Measurements from ENCODE around the gene BCOR. TPM values are rescaled to one million over a fixed set of nuclear protein-coding genes. Genes with fewer than 3 reads are reported as not detected.
A peak's percentile ranks its signal among the peaks of the same experiment; 100 is the strongest.

Gene BCOR
- total RNA-seq, 2 experiments from 2014 or later: 43.9 to 58.0 TPM

DNA sequence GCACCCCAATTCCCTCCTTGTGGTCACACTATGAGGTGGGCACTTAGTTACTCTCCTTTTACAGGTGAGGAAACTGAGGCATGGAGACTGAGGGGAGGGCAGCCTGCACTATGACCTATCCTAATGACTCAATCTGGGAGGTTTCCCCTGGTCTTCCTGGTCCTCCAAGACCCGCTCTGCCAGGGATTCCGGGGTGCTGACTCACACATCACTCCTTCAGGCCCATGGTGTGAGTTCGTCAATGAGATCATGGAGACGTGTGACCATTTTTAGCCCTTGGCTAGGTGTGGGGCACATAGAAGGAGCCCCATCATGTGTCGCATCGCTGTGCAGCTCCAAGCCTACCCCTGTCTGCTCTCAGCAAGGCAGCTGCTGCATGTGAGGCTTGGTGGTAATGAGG is 32.4 kb upstream of the BCOR start:
- Mint-ChIP-seq H3K36me3 (peaks cover 2% of the 10 kb centered on the region), H3K9me3 (ENCODE audit: low read depth) (no peaks in the 10 kb centered on the region), H3K4me3 (no peak overlapping the region), H3K27me3 (no peaks in the 10 kb centered on the region), H3K27ac (no peak overlapping the region), H3K4me1 (peaks cover 8% of the 10 kb centered on the region)
- no peak for ATAC-seq
- DNase-seq: no peak
- CTCF ChIA-PET: interaction anchor here (0.6 kb wide), 1 partner anchor 79 kb away, joined by 3 read pairs; no protein-coding TSS in a partner anchor

DNA sequence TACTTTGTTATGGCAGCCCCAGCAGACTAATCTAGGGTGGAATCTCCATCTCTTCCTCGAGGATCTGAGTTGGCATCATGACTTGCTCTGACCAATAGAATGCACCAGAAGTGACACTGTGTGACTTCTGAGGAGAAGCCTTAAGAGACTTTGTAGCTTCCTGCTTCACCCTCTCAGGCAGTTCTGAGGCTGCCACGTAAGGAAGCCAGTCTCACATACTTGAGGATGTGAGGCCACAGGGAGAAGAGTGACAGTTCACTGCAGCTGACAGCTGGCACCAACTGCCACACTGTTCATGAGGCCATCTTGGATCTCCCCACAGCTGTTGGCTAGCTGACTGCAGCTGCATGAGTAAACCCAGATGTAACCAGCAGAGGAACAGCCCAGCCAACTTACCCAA is 29.3 kb upstream of the BCOR start:
- CTCF ChIA-PET: no interaction called here
- peak; percentile 69 for DNase-seq
- Mint-ChIP-seq H3K4me3 (no peak overlapping the region), H3K36me3 (peaks cover 2% of the 10 kb centered on the region), H3K9me3 (ENCODE audit: low read depth) (no peaks in the 10 kb centered on the region), H3K27me3 (no peaks in the 10 kb centered on the region), H3K27ac (peak overlapping the region; percentile 79), H3K4me1 (peaks cover 8% of the 10 kb centered on the region)
- peak; percentile 89 for ATAC-seq

DNA sequence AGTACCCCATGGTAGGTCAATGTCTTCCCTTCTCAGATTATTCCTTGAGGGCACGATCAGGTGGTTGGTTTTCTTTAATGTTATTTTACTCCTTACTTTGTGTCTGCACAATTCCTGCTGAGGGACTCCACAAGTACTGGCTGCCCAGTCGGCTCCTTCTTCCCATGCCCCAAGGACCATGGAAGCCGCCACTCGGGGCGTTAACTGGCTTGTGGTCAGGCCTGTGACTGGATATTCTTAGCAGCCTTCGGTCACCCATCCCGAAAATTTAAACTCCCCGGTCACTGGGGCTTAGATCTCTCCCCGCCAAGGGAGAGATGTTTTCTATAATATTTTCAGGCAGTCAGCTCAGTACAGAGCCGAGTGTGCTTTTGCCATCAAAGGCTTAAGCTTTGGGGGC is 24.7 kb upstream of the BCOR start:
- Mint-ChIP-seq H3K4me3 (no peak overlapping the region), H3K36me3 (no peaks in the 10 kb centered on the region), H3K27me3 (no peaks in the 10 kb centered on the region), H3K4me1 (peaks cover 15% of the 10 kb centered on the region), H3K9me3 (ENCODE audit: low read depth) (no peaks in the 10 kb centered on the region), H3K27ac (no peak overlapping the region)
- DNase-seq (no peak), ATAC-seq (no peak)
- CTCF ChIA-PET: no interaction called here

DNA sequence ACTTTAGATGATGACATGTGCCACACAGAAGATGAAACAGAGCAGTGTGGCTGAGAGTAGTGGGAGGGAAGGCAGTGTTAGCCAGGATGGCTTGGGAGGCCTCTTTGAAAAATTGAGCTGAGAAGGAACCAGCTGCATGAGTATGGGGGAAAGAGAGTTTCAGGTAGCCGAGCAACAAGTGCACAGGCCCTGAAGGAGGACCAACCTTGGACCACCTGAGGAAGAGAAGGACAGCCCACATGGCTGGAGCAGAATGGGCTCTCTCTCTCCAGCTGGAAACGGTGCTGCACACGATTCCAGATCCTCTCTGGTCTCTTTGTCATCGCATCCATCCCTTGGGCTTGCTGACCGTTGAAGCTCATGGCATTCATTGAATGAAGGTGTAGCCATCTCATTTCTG is 23.9 kb upstream of the BCOR start:
- Mint-ChIP-seq H3K9me3 (ENCODE audit: low read depth) (no peaks in the 10 kb centered on the region), H3K27me3 (no peaks in the 10 kb centered on the region), H3K4me1 (peaks cover 7% of the 10 kb centered on the region), H3K4me3 (no peak overlapping the region), H3K36me3 (no peaks in the 10 kb centered on the region), H3K27ac (no peak overlapping the region)
- DNase-seq: no peak
- no peak for ATAC-seq
- CTCF ChIA-PET: no interaction called here

DNA sequence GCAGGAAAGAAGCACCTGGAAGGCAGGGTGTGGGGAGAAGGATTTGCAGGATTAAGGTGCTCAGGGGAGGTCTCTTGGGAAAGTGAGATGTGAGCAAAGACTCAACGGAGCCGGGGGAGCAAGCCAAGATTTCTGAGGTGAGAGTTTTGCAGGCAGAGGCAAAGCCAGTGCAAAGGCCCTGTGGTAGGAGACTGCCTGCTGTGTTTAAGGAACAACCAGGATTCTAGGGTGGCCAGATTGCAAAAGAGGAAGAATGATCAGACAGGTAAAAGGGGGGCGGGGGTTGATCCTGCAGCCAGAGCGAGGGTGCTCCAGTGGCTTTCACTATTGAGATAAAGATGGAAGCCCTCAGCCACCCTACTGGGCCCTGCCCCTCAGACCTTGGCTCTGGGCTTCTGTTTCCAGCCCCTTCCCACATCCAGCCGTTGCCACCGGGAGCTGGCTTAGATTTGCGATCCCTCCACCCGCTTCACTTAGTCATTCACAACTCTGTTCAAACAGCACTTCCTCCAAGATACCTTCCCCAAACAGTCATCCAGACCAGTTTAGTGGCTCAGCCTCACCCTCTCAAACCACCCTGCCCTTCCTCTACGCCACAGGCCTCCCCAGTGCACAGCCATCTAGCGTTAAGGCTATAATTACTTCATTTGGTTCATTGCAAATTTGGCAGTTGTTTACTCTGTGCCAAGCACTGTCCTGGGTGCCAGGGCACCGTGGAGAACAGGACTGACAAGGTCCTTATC is 23.3 kb upstream of the BCOR start:
- no peak for ATAC-seq
- Mint-ChIP-seq H3K9me3 (ENCODE audit: low read depth) (no peaks in the 10 kb centered on the region), H3K4me1 (peaks cover 6% of the 10 kb centered on the region), H3K4me3 (no peak overlapping the region), H3K27me3 (no peaks in the 10 kb centered on the region), H3K36me3 (no peaks in the 10 kb centered on the region), H3K27ac (no peak overlapping the region)
- CTCF ChIA-PET: no interaction called here
- DNase-seq: peak; percentile 42

DNA sequence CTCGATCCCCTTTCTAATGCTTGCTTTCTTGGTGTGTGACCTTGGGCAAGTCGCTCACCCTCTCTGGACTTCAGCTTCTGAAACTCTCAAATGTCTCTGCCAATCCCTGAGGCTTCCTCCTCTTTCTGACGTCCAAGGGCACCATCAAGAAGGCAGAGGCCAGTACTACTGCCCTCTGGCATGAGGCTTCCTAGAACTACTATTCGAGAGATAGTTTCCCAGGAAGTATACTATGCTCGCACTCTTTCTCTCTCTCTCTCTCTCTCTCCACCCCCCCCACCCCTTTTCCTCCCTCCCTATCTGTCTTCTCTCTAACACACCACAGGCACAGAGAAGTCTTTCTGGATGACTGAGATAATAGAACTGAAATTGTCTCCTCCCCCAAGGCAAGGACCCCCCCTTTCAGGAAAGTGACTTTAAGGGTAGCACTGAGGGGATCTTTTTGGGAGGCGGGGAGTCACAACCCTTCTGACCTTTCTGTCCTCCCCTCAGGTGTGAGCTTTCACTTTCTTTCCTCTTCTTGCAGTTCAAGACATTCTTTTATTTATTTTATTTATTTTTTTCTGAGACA is 20.0 kb upstream of the BCOR start:
- no peaks in the 10 kb centered on the region for H3K9me3 Mint-ChIP-seq (ENCODE audit: low read depth)
- no peaks in the 10 kb centered on the region for H3K36me3 Mint-ChIP-seq
- H3K27ac Mint-ChIP-seq: no peak overlapping the region
- ATAC-seq (no peak), DNase-seq (no peak)
- H3K4me3 Mint-ChIP-seq: no peak overlapping the region
- H3K27me3 Mint-ChIP-seq: no peaks in the 10 kb centered on the region
- H3K4me1 Mint-ChIP-seq: peaks cover 6% of the 10 kb centered on the region
- CTCF ChIA-PET: no interaction called here

DNA sequence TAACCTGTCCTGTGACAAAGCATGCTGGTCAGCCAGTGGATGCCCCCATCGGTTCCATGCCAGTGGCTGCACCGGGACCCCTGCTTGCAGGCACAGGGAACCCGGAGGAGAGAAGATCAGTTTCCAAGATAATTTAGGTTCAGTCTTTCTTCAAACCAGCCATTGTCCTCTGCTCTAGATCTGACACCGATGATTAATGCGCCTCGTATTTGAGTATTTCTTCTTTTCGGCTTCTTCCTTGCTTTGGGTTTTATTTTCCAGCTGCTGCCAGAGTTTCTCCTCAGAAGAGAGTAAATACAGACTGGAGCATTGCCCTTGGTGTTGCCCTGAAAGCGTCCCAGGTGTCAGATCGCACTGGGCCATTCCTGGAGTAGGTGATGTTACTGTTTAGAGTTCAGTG is 19.2 kb upstream of the BCOR start:
- H3K9me3 Mint-ChIP-seq (ENCODE audit: low read depth): no peaks in the 10 kb centered on the region
- ATAC-seq: no peak
- CTCF ChIA-PET: interaction anchor here (1.1 kb wide), 1 partner anchor 14 kb away, joined by 3 read pairs; no protein-coding TSS in a partner anchor
- H3K27ac Mint-ChIP-seq: no peak overlapping the region
- H3K4me3 Mint-ChIP-seq: no peak overlapping the region
- no peak for DNase-seq
- H3K36me3 Mint-ChIP-seq: no peaks in the 10 kb centered on the region
- no peaks in the 10 kb centered on the region for H3K27me3 Mint-ChIP-seq
- peaks cover 6% of the 10 kb centered on the region for H3K4me1 Mint-ChIP-seq

DNA sequence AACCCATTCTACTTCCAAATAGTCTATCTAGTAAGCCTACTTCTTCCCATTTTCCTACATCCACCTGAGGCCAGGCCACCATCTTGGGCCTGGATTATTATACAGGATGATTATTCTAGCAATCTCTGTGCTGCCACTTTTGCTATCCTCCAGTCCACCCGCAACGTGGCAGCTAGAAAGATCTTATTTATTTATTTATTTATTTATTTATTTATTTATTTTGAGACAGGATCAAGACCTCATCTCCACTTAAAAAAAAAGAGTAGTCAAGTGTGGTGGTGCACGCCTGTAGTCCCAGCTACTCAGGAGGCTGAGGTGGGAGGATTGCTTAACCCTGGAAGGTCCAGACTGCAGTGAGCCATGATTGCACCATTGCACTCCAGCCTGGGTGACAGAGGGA is 15.2 kb upstream of the BCOR start:
- DNase-seq: no peak
- ATAC-seq: no peak
- CTCF ChIA-PET: no interaction called here

DNA sequence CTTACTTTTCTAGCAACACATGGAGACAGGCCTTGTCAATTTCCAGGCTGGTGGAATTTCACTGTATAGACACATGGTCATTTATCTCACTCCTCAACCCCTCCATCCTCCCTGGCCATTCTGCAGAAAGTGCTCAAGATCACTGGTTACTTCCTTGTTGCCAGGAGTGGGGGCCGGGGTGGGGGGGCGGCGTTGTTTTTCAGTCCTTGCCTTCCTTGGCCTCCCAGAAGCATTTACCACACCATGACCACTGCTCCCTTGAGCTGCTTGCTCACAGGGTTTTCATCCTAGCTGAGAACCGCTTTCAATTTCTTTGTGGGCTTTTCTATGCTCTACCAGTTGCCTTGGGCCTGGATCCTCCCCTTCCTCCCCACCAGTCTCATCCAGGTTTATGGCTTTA is 14.1 kb upstream of the BCOR start:
- CTCF ChIA-PET: no interaction called here
- DNase-seq: no peak
- H3K36me3 Mint-ChIP-seq: no peaks in the 10 kb centered on the region

More for the DNA sequence above, 15.2 kb upstream of the BCOR start:
- no peaks in the 10 kb centered on the region for H3K27me3 Mint-ChIP-seq
- H3K27ac Mint-ChIP-seq: no peak overlapping the region
- no peaks in the 10 kb centered on the region for H3K36me3 Mint-ChIP-seq
- H3K4me1 Mint-ChIP-seq: peaks cover 2% of the 10 kb centered on the region
- H3K9me3 Mint-ChIP-seq (ENCODE audit: low read depth): no peaks in the 10 kb centered on the region
- H3K4me3 Mint-ChIP-seq: no peak overlapping the region

DNA sequence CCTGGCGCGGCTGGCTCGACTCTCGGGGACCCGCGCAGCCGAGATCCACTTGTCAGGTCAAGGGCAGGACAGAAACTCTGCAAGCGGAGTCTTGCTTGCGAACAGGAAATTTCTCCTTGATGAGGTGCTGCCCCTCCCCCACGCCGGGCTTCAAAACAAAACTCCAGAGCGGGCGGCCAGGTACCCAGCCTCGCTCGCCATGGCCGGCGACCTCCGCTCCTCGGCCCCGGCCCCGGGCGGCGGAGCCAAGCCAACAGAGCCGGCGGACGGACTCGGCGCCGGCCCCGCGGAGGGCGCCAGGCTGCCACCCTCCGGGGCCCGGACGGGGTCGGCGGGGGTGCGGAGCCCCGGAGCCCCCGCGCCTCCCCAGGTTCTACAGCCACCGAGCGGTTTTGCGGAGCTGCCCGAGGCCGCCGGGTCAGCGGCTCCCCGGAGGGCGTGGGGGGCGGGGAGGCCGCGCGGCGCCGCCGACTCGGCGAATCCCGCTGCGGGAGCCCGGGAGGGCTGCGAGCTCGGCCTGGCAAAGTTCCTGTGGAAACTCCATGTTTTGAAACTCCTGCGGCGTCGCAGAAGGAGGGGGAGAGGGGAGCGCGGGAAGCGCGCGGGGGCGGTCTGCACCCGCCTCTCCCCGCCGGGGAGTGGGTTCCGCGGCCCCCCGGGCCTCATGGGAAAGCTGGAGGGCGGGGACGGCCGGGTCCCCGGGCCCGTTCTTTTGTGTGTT is 11.7 kb upstream of the BCOR start:
- Mint-ChIP-seq H3K9me3 (ENCODE audit: low read depth) (no peaks in the 10 kb centered on the region), H3K4me3 (peak overlapping the region; percentile 43), H3K36me3 (no peaks in the 10 kb centered on the region), H3K27ac (no peak overlapping the region), H3K27me3 (no peaks in the 10 kb centered on the region), H3K4me1 (peaks cover 11% of the 10 kb centered on the region)
- ATAC-seq (peak; percentile 3), DNase-seq (no peak)
- CTCF ChIA-PET: interaction anchor here (1.3 kb wide), 1 partner anchor 40 kb away, joined by 3 read pairs; no protein-coding TSS in a partner anchor

More for the DNA sequence above, 14.1 kb upstream of the BCOR start:
- no peak for ATAC-seq
- H3K27ac Mint-ChIP-seq: no peak overlapping the region
- H3K9me3 Mint-ChIP-seq (ENCODE audit: low read depth): no peaks in the 10 kb centered on the region
- no peaks in the 10 kb centered on the region for H3K27me3 Mint-ChIP-seq
- peaks cover 7% of the 10 kb centered on the region for H3K4me1 Mint-ChIP-seq
- no peak overlapping the region for H3K4me3 Mint-ChIP-seq

DNA sequence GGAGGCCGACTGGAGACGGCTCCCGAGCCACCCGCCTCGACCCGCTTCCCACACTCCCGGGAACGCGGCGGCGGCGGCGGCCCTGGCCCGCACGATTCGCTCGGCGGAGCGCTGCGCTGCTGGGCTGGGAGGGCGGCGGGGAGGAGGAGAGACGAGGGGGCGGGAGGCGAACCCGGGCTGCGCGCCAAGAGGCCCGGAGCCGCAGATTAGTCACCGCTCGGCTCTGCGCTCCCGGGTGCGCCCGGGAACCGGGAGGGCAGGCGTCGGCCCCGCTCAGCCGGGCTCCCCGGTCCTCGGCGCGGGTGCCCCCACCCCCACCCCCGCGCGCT is 11.2 kb upstream of the BCOR start:
- Mint-ChIP-seq H3K27ac (no peak overlapping the region), H3K4me3 (peak overlapping the region; percentile 39), H3K27me3 (no peaks in the 10 kb centered on the region), H3K36me3 (no peaks in the 10 kb centered on the region), H3K9me3 (ENCODE audit: low read depth) (no peaks in the 10 kb centered on the region), H3K4me1 (peaks cover 11% of the 10 kb centered on the region)
- CTCF ChIA-PET: interaction anchor here (1.0 kb wide), 1 partner anchor 96 kb away, joined by 3 read pairs; no protein-coding TSS in a partner anchor
- ATAC-seq: peak; percentile 54
- peak; percentile 65 for DNase-seq

DNA sequence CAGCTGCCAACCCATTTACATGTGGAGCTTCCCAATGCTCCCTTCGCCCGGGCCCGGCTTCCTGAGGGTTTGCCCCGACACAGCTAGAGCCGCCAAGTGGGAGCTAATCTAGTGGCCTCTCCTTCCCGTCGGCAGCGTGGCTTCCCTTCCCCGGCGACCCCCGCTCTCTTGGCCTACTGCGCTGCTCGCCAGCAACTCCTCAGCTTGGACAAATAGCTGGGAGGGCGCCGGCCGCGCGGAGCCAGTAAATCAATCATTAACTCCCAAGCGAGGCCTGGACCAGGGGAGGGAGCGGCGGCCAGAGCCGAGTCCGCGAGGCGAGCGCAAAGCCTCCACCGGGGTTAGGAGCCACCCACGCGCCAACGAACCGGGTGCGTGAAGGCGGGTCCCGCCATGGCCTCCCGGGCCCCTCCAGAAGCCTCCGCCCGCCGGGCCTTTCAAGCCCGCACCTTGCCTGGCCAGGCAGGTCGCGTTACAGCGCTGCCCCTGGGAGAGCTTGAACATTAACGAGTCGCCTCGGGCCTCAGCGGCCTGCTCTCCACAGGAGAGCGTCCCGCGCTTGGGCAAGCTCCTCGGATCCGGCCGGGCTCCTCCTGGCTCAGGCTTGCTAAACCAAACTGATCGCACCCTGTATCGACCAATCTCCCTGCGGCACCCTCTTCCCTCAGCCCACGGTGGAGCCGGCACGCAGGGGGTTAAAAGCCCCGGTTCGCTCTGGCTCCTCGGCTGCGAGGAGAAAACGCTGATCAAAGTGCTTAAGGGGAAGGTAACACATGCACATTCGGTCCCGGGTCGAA is 10.6 kb upstream of the BCOR start:
- CTCF ChIA-PET: interaction anchor here (1.0 to 1.4 kb wide), 2 partner anchors 45 to 95 kb away, joined by 3 read pairs; no protein-coding TSS in a partner anchor
- H3K36me3 Mint-ChIP-seq: no peaks in the 10 kb centered on the region
- ATAC-seq (no peak), DNase-seq (no peak)
- no peak overlapping the region for H3K27ac Mint-ChIP-seq
- no peaks in the 10 kb centered on the region for H3K27me3 Mint-ChIP-seq
- peaks cover 11% of the 10 kb centered on the region for H3K4me1 Mint-ChIP-seq
- H3K4me3 Mint-ChIP-seq: peak overlapping the region; percentile 39
- no peaks in the 10 kb centered on the region for H3K9me3 Mint-ChIP-seq (ENCODE audit: low read depth)
